ENCODE results near the gene TNFRSF1A.

DNA sequence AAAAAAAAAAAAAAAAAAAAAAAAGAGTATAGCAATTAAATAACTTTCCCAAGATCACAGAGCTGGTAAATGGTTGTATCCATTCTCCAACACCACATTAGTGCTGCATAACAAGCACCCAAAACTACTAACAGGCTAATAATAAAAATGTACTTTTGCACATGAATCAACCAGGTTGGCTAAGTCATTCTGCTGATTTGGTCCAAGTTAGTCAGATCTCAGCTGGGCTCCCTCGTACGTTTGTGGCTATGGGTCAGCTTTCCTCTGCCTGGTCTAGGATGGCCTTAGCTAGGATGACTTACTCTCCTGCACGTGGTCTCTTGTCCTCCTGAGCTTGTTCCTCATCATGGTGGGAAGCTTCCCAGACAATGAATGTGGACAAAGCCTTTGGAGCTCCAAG lies 39.3 kb downstream of the TNFRSF1A start:
- TF ChIP-seq, protein P1, sequence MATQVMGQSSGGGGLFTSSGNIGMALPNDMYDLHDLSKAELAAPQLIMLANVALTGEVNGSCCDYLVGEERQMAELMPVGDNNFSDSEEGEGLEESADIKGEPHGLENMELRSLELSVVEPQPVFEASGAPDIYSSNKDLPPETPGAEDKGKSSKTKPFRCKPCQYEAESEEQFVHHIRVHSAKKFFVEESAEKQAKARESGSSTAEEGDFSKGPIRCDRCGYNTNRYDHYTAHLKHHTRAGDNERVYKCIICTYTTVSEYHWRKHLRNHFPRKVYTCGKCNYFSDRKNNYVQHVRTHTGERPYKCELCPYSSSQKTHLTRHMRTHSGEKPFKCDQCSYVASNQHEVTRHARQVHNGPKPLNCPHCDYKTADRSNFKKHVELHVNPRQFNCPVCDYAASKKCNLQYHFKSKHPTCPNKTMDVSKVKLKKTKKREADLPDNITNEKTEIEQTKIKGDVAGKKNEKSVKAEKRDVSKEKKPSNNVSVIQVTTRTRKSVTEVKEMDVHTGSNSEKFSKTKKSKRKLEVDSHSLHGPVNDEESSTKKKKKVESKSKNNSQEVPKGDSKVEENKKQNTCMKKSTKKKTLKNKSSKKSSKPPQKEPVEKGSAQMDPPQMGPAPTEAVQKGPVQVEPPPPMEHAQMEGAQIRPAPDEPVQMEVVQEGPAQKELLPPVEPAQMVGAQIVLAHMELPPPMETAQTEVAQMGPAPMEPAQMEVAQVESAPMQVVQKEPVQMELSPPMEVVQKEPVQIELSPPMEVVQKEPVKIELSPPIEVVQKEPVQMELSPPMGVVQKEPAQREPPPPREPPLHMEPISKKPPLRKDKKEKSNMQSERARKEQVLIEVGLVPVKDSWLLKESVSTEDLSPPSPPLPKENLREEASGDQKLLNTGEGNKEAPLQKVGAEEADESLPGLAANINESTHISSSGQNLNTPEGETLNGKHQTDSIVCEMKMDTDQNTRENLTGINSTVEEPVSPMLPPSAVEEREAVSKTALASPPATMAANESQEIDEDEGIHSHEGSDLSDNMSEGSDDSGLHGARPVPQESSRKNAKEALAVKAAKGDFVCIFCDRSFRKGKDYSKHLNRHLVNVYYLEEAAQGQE (IDR thresholded peaks at IDR 0.05; ENCODE audit: insufficient replicate concordance, low read depth) = no peak
- TF ChIP-seq SPI1 (IDR thresholded peaks at IDR 0.05; ENCODE audit: borderline replicate concordance, low read depth) = no peak
- TF ChIP-seq, protein P2, sequence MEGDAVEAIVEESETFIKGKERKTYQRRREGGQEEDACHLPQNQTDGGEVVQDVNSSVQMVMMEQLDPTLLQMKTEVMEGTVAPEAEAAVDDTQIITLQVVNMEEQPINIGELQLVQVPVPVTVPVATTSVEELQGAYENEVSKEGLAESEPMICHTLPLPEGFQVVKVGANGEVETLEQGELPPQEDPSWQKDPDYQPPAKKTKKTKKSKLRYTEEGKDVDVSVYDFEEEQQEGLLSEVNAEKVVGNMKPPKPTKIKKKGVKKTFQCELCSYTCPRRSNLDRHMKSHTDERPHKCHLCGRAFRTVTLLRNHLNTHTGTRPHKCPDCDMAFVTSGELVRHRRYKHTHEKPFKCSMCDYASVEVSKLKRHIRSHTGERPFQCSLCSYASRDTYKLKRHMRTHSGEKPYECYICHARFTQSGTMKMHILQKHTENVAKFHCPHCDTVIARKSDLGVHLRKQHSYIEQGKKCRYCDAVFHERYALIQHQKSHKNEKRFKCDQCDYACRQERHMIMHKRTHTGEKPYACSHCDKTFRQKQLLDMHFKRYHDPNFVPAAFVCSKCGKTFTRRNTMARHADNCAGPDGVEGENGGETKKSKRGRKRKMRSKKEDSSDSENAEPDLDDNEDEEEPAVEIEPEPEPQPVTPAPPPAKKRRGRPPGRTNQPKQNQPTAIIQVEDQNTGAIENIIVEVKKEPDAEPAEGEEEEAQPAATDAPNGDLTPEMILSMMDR (IDR thresholded peaks at IDR 0.05; ENCODE audit: insufficient read depth, low read length) = no peak

Data from HL-60 (cell line).